Neutrophil (primary cell): ENCODE measurements around the gene INHBA.

Experiments
- H3K27ac ChIP-seq: fragments of 200-600 bp; sonication (generic); 2 replicates; pipeline ENCODE4 v1.5.1; 2016; ENCODE audit warnings: mild to moderate bottlenecking, moderate library complexity
- H3K27me3 ChIP-seq: fragments of 200-600 bp; sonication (generic); 2 replicates; pipeline ENCODE4 v1.6.0; 2016; ENCODE audit warnings: mild to moderate bottlenecking
- H3K36me3 ChIP-seq: fragments of 200-600 bp; sonication (generic); 2 replicates; pipeline ENCODE4 v1.5.1; 2017
- H3K4me1 ChIP-seq, 2 experiments: fragments of 200-600 bp in 1 of 2; sonication (generic) in 1 of 2; 1 replicate in 1 of 2; 2 replicates in 1 of 2; pipeline versions ENCODE4 v1.5.1 to v1.6.1; 2013 to 2016; ENCODE audit warnings: low read depth in 1 of 2, low read length in 1 of 2, mild to moderate bottlenecking in 1 of 2, moderate library complexity in 1 of 2; ENCODE audit not compliant: control insufficient read depth in 1 of 2, insufficient read depth in 1 of 2
- H3K4me3 ChIP-seq, 2 experiments: fragments of 200-600 bp in 1 of 2; sonication (generic) in 1 of 2; 1 replicate in 1 of 2; 2 replicates in 1 of 2; pipeline ENCODE4 v1.5.1; 2013 to 2016; ENCODE audit warnings: low read depth in 1 of 2, low read length in 1 of 2, mild to moderate bottlenecking in 1 of 2, moderate library complexity in 1 of 2
- H3K9me3 ChIP-seq: fragments of 200-600 bp; sonication (generic); 2 replicates; pipeline ENCODE4 v1.5.1; 2016
- TF ChIP-seq, protein P1 (sequence below): fragments of 200-600 bp; sonication (generic); IDR thresholded peaks from 2 replicates; pipeline ENCODE4 v1.5.1; 2016; ENCODE audit warnings: antibody characterized with exemption

INHBA gene

DNA sequence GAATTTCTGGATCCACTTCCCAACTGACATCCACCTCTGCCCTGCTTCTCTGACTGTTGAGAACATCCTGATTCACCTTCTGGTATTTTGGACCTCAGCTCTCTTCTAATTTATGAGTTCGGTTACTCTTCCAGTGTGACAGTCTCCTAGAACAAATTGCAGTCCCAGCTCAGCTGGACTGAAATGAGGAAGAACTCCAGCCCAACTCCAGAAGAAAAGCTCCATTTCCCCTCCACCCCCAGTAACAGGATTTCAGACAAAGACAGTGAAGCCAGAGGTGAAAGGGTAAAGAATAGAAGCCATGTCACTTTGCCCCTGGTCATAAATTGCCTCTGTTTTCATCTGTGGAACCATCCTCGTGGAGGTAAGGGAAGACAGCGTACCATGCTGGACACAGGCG lies 26.2 kb upstream of the INHBA start:
- H3K4me3 ChIP-seq: no peak overlapping the region
- TF ChIP-seq, protein P1, sequence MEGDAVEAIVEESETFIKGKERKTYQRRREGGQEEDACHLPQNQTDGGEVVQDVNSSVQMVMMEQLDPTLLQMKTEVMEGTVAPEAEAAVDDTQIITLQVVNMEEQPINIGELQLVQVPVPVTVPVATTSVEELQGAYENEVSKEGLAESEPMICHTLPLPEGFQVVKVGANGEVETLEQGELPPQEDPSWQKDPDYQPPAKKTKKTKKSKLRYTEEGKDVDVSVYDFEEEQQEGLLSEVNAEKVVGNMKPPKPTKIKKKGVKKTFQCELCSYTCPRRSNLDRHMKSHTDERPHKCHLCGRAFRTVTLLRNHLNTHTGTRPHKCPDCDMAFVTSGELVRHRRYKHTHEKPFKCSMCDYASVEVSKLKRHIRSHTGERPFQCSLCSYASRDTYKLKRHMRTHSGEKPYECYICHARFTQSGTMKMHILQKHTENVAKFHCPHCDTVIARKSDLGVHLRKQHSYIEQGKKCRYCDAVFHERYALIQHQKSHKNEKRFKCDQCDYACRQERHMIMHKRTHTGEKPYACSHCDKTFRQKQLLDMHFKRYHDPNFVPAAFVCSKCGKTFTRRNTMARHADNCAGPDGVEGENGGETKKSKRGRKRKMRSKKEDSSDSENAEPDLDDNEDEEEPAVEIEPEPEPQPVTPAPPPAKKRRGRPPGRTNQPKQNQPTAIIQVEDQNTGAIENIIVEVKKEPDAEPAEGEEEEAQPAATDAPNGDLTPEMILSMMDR: no peak
- H3K4me1 ChIP-seq: peaks cover 18 to 20% of the 10 kb centered on the region in 2 experiments
- H3K9me3 ChIP-seq: no peaks in the 10 kb centered on the region
- no peaks in the 10 kb centered on the region for H3K36me3 ChIP-seq
- no peaks in the 10 kb centered on the region for H3K27me3 ChIP-seq
- H3K27ac ChIP-seq: no peak overlapping the region

GRCh38 chr7:41725013-41725412 lies 22.1 kb upstream of the INHBA start:
- H3K4me1 ChIP-seq: no peaks in the 10 kb centered on the region
- TF ChIP-seq, protein P1: no peak
- H3K27ac ChIP-seq: no peak overlapping the region

DNA sequence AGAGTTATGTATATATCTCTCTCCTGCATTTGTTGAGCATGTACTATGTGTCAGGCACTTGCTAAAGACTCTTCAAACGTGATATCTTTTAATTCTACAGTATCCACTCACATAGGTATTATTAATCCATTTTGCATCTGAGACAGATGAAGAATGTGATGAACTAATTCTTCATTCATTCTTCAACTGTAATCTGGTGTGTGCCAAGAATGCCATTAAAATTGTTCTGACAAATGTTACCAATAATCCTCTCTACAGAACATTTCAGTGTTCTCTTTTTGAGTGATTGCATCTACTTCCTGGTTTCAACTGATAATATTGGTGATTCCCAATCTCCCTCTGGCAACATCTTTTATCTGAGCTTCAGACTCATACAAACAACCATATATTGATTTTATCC lies 18.0 kb upstream of the INHBA start:
- no peak overlapping the region for H3K27ac ChIP-seq
- no peaks in the 10 kb centered on the region for H3K36me3 ChIP-seq
- H3K4me3 ChIP-seq: no peak overlapping the region
- TF ChIP-seq, protein P1: no peak
- no peaks in the 10 kb centered on the region for H3K9me3 ChIP-seq
- H3K4me1 ChIP-seq: no peaks in the 10 kb centered on the region
- no peaks in the 10 kb centered on the region for H3K27me3 ChIP-seq

More at GRCh38 chr7:41725013-41725412, 22.1 kb upstream of the INHBA start:
- no peak overlapping the region for H3K4me3 ChIP-seq
- no peaks in the 10 kb centered on the region for H3K9me3 ChIP-seq
- H3K27me3 ChIP-seq: no peaks in the 10 kb centered on the region
- H3K36me3 ChIP-seq: no peaks in the 10 kb centered on the region

- Histone ChIP-seq H3K36me3 (no peaks in the 10 kb centered on the region), H3K27ac (no peak overlapping the region), H3K4me1 (no peaks in the 10 kb centered on the region), H3K4me3 (no peak overlapping the region), H3K27me3 (no peaks in the 10 kb centered on the region), H3K9me3 (no peaks in the 10 kb centered on the region)
- TF ChIP-seq, protein P1: no peak
These were observed 17.2 kb upstream of the INHBA start for GRCh38 chr7:41720046-41720445.

GRCh38 chr7:41716691-41717090 lies 13.8 kb upstream of the INHBA start:
- no peaks in the 10 kb centered on the region for H3K9me3 ChIP-seq

More at GRCh38 chr7:41716691-41717090, 13.8 kb upstream of the INHBA start:
- Histone ChIP-seq H3K4me1 (no peaks in the 10 kb centered on the region), H3K27me3 (no peaks in the 10 kb centered on the region), H3K4me3 (no peak overlapping the region), H3K36me3 (no peaks in the 10 kb centered on the region), H3K27ac (no peak overlapping the region)
- TF ChIP-seq, protein P1: no peak
